Chondrocyte (in vitro differentiated cells): Measurements from ENCODE around the gene ACTR3. TPM values are rescaled to one million over a fixed set of nuclear protein-coding genes. Genes with fewer than 3 reads are reported as not detected.

Experiments used
- DNase-seq: peaks from one replicate; pipeline ENCODE4 v3.0.0; 2021; ENCODE audit warnings: mixed read lengths, low spot score
- H3K27ac Mint-ChIP-seq: one replicate; pipeline ENCODE4 v1.8.0; 2021; ENCODE audit warnings: mild to moderate bottlenecking, moderate library complexity, mixed read lengths; ENCODE audit not compliant: unreplicated experiment
- H3K27me3 Mint-ChIP-seq: 2 replicates; pipeline ENCODE4 v1.8.0; 2021; ENCODE audit warnings: low read depth, mixed read lengths
- H3K36me3 Mint-ChIP-seq: 2 replicates; pipeline ENCODE4 v1.8.0; 2021; ENCODE audit warnings: low read depth, mixed read lengths
- H3K4me1 Mint-ChIP-seq: 2 replicates; pipeline ENCODE4 v1.8.0; 2021; ENCODE audit warnings: low read depth, mild to moderate bottlenecking, mixed read lengths
- H3K4me3 Mint-ChIP-seq: one replicate; pipeline ENCODE4 v1.8.0; 2021; ENCODE audit warnings: mild to moderate bottlenecking, moderate library complexity, mixed read lengths; ENCODE audit not compliant: unreplicated experiment
- H3K9me3 Mint-ChIP-seq: 2 replicates; pipeline ENCODE4 v1.8.0; 2021; ENCODE audit warnings: low read depth, mixed read lengths
- total RNA-seq: library from RNA; stranded (reverse); gene quantifications from 3 replicates; pipeline ENCODE4 v1.2.1, GENCODE V29; 2021
- TF ChIP-seq, protein P1 (sequence below): fragments of 200-600 bp; sonication (generic); IDR thresholded peaks from 2 replicates; pipeline ENCODE4 v1.5.0; 2021; ENCODE audit warnings: antibody characterized with exemption, mild to moderate bottlenecking, moderate library complexity

The ACTR3 gene
- total RNA-seq, 1 donor from 2014 or later = 434 TPM

DNA sequence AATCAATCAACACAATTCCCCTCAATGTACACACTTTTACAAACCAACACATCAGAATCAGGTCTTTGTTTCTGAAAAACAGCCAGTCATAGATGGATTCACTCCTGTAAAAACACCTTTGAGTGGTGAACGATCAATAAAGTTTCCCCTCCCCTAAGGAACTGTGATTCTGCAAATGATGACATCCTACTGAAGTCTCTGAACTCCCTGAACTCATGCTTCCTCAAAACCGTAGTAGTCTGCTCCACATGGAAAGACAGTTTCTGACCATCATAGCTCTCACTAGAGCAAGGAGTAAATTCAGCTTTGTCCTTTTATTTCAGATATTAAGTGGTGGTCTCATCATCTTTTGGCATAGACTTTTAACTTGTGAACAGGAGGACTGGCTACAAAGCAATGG lies 43.5 kb upstream of the ACTR3 start:
- no peak for DNase-seq
- H3K27me3 Mint-ChIP-seq = peaks cover 3% of the 10 kb centered on the region
- H3K36me3 Mint-ChIP-seq = peaks cover 5% of the 10 kb centered on the region
- no peaks in the 10 kb centered on the region for H3K4me1 Mint-ChIP-seq
- no peak overlapping the region for H3K4me3 Mint-ChIP-seq
- no peak overlapping the region for H3K27ac Mint-ChIP-seq
- peaks cover 4% of the 10 kb centered on the region for H3K9me3 Mint-ChIP-seq
- TF ChIP-seq, protein P1, sequence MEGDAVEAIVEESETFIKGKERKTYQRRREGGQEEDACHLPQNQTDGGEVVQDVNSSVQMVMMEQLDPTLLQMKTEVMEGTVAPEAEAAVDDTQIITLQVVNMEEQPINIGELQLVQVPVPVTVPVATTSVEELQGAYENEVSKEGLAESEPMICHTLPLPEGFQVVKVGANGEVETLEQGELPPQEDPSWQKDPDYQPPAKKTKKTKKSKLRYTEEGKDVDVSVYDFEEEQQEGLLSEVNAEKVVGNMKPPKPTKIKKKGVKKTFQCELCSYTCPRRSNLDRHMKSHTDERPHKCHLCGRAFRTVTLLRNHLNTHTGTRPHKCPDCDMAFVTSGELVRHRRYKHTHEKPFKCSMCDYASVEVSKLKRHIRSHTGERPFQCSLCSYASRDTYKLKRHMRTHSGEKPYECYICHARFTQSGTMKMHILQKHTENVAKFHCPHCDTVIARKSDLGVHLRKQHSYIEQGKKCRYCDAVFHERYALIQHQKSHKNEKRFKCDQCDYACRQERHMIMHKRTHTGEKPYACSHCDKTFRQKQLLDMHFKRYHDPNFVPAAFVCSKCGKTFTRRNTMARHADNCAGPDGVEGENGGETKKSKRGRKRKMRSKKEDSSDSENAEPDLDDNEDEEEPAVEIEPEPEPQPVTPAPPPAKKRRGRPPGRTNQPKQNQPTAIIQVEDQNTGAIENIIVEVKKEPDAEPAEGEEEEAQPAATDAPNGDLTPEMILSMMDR = no peak

DNA sequence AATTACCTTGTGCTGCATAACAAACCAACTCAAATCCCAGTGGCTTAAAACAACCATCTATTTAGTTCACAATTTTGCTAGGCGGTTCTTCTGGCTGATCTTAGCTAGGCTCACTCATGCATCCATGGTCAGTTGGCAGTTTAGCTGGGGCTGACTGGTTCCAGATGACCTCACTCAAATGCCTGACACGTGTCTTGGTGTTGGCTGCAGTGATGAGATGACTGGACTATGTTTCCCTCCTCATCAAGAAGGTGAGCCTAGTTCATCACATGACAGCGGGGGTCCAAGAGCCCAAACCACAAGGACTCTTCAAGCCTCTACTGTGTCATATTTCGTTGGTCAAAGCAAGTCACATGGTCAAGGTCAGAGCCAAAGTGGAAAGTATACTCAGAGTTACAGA lies 42.7 kb upstream of the ACTR3 start:
- Mint-ChIP-seq H3K4me1 (no peaks in the 10 kb centered on the region), H3K27ac (no peak overlapping the region), H3K36me3 (peaks cover 5% of the 10 kb centered on the region), H3K27me3 (peaks cover 3% of the 10 kb centered on the region), H3K9me3 (peaks cover 4% of the 10 kb centered on the region), H3K4me3 (no peak overlapping the region)
- TF ChIP-seq, protein P1 = no peak
- DNase-seq = no peak

DNA sequence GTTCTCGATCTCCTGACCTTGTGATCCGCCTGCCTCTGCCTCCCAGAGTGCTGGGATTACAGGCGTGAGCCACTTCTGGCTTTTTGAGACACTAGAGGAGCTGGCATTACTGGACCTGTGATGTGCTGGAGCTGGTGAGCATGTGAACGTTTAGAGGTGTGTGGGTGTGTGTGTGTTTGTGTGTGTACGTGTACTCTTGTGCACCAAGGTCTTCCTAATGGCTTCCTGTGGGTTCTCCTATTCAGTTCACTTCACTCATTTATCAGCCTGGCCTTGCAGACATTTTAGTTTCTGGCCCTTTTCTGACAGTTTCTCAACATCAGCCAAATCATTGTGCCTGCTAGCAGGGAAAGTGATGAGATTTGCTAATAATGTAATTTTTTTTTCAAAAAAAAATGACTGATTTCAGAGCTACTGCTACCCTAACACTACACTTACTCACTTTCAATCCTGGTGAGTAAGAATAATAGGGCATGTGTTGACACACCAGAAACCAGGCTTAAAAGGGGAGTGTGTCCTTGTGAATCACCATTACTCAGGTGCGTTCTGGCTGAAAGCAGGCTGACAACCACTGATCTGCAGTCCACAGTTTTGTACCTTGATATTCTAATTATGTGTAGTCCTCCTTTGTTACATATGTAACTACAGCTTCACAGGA lies 41.0 kb upstream of the ACTR3 start:
- DNase-seq = no peak
- Mint-ChIP-seq H3K4me3 (no peak overlapping the region), H3K4me1 (no peaks in the 10 kb centered on the region), H3K27ac (no peak overlapping the region), H3K36me3 (peaks cover 5% of the 10 kb centered on the region), H3K9me3 (peaks cover 4% of the 10 kb centered on the region), H3K27me3 (peaks cover 3% of the 10 kb centered on the region)
- TF ChIP-seq, protein P1 = no peak

DNA sequence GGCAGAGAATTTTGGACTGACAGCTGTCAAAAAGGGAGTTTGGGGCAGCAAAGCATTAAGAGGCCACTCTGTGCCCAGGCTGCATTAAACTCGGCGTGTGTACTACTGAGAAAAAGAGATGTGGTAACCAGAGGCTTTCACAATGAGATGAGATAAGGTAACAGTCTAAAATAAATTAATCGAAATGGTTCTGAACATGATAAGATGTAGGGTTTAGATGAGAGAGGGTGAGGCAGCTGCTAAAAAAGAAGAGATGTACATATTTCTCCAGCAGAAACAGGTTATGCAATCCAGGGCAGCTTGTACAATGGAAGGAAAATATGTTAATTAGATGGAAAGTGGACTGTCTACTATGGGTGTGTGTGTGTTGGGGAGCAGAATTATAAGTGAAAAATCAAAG lies 39.2 kb upstream of the ACTR3 start:
- peaks cover 3% of the 10 kb centered on the region for H3K27me3 Mint-ChIP-seq
- H3K36me3 Mint-ChIP-seq = peaks cover 5% of the 10 kb centered on the region
- H3K27ac Mint-ChIP-seq = no peak overlapping the region
- no peaks in the 10 kb centered on the region for H3K4me1 Mint-ChIP-seq
- TF ChIP-seq, protein P1 = no peak
- H3K9me3 Mint-ChIP-seq = peaks cover 4% of the 10 kb centered on the region
- H3K4me3 Mint-ChIP-seq = no peak overlapping the region
- DNase-seq = no peak

DNA sequence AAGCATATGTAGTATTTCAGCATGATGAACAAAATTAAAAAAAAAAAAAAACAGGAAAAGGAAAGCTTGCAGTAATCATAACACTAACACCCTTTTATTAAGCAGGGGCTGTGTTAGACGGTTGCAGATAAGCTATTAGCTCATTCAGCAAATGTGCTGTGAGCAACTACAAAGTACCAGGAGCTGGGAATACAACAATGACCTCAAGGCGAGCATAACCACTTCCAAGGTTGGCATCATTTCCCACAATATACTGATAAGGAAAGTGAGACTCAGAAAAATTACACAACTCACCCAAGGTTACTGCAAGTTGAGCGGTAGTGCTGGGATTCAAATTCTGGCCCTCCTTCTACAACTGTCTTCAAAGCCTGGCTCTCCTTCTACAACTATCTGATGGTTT lies 38.2 kb upstream of the ACTR3 start:
- H3K9me3 Mint-ChIP-seq = no peaks in the 10 kb centered on the region
- no peak for DNase-seq
- H3K4me3 Mint-ChIP-seq = no peak overlapping the region
- TF ChIP-seq, protein P1 = no peak
- no peak overlapping the region for H3K27ac Mint-ChIP-seq
- no peaks in the 10 kb centered on the region for H3K4me1 Mint-ChIP-seq
- peaks cover 3% of the 10 kb centered on the region for H3K27me3 Mint-ChIP-seq
- peaks cover under 1% of the 10 kb centered on the region for H3K36me3 Mint-ChIP-seq
